GM18870 (cell line): ENCODE measurements around the gene NLRC5.
"Not testable (repeated sequence)": the region's sequence is repeated elsewhere in the genome, so short reads cannot be mapped to it uniquely, and the experiment has no call there.

Experiments
- ATAC-seq: cut with Tn5 transposase; IDR thresholded peaks from one replicate; pipeline ENCODE4 v1.9.1; 2021; ENCODE audit warnings: moderate library complexity; ENCODE audit not compliant: unreplicated experiment

Gene NLRC5

DNA sequence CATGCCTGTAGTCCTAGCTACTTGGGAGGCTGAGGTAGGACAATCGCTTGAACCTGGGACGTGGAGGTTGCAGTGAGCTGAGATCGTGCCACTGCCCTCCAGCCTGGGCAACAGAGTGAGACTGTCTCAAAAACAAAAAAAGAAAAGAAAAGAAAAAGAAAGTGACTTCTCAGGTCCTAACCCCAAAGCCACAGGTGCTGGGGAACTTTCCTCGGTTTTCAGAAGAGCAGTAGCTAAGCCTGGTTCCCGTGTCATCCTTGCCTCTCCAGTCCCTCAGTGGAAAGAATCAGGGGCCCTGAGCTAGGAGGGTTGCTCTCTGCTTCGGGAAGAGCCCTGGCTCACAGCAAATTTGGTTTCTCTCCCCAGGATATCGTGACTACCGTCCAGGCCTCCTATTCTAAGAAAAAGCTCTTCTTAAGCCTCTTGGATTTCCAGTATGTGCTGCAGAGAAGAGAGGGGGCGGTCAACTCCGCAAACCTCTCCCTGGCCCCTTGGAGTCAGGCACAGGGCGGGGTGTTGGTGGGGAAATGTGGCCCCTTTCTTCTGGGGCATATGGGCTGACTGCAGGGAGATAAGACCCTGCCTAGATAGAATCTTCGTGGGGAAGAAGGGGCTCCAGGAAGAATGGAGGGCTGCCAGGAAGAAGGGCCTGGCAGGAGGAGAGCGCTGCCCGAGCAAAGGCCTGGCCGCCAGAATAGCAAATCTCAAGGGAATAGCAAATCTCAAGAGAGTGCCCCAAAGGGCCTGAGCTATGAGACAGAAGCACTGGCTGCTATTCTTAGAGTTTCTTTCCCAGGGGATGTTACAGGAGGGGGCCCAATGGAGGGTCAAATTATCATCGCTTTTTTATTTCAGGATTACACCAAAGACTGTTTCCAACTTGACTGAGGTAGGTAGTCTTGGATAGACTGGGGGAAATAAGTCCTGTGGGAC is 8.3 kb upstream of the NLRC5 start:
- ATAC-seq, result no peak

DNA sequence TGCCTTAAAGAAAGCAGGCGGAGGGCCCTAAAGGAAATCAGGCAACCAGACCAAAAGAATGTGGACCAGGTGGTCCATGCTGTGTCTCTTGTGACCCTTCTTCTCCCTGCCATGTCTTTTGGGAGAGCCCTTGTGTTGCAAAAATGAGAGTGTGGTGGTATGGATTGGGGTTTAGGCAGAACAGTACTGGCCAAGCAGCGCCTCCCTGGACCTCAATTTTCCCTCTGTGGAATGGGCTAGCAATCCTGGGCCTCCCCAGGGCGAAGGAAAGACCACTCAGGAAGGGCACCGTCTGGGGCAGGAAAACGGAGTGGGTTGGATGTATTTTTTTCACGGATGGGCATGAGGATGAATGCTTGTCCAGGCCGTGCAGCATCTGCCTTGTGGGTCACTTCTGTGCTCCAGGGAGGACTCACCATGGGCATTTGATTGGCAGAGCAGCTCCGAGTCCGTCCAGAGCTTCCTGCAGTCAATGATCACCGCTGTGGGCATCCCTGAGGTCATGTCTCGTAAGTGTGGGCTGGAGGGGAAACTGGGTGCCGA is 7.6 kb upstream of the NLRC5 start:
- ATAC-seq, result no peak

DNA sequence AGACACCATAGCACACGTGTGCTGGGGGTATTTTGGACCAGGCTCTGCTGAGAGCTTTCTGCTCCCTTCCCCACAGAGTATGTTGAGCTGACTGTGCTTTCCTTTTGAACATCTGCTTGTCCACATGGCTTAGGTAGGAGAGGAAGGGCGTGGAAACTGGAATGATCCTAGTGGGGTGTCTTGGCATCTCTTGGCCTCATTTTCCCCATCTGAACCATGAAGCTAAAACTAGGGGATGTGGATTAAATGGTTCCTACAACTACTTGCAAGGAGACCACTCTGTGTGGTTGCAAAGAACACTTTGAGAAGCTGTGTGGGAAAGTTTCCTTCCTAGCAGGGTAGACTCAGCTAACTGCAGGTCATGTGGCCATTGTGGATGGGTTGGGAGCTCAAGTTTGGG is 6.7 kb upstream of the NLRC5 start:
- no peak for ATAC-seq

GRCh38 chr16:56983211-56983751 is 6.1 kb upstream of the NLRC5 start:
- no peak for ATAC-seq

GRCh38 chr16:56984639-56985038 is 4.7 kb upstream of the NLRC5 start:
- no peak for ATAC-seq

- no peak for ATAC-seq
Measured at GRCh38 chr16:56985288-56985961, 3.9 kb upstream of the NLRC5 start.

- ATAC-seq, result no peak
Measured at GRCh38 chr16:56985962-56986360, 3.4 kb upstream of the NLRC5 start.

DNA sequence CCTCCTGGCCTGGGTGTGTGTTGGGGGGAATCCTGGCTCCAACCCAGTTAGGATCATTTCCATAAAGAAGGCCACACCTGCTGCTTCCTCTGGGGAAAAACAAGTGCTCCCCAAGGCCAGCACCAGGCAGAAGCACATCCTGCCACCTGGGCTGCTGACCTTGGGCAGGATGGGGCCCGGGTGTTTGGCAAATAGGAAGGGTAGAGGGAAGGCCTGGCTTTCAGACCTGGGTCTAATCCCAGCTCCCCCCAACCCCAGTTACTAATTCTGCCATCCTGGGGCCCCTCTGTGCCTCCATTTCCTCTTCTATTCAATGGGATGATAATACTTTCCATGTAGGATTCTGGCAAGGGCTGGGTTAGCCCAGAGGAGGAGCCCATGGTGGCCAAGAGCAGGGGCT is 3.0 kb upstream of the NLRC5 start:
- ATAC-seq, result no peak

DNA sequence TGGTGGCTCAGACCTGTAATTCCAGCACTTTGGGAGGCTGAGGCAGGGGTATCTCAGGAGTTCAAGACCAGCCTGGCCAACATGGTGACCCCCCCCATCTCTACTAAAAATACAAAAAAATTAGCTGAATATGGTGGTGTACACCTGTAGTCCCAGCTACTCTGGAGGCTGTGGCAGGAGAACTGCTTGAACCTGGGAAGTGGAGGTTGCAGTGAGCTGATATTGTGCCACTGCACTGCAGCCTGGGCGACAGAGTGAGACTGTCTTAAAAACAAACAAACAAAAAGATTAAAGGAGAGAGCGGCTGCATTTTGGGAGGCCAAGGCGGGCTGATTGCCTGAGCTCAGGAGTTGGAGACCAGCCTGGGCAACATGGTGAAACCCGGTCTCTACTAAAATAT is 2.4 kb upstream of the NLRC5 start:
- ATAC-seq, result not testable (repeated sequence)

DNA sequence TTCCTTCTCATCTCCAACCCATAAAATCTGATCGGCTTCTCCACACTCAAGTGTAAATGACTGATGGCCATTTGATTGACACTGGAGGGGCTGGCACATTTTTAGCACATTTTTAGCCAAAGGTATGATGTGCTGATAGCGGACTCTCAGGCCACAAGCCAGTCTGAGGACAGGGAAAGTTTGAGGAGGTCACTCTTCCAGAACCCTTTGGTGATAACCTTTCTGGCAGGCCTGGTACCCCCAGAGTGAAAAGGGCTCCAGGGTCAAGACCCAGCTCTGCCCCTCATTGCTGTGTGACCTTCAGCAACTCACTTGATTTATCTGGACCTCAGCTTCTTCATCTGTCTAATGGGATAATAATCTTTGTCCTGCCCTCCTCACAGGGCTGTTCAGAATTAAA is 1.7 kb upstream of the NLRC5 start:
- no peak for ATAC-seq

DNA sequence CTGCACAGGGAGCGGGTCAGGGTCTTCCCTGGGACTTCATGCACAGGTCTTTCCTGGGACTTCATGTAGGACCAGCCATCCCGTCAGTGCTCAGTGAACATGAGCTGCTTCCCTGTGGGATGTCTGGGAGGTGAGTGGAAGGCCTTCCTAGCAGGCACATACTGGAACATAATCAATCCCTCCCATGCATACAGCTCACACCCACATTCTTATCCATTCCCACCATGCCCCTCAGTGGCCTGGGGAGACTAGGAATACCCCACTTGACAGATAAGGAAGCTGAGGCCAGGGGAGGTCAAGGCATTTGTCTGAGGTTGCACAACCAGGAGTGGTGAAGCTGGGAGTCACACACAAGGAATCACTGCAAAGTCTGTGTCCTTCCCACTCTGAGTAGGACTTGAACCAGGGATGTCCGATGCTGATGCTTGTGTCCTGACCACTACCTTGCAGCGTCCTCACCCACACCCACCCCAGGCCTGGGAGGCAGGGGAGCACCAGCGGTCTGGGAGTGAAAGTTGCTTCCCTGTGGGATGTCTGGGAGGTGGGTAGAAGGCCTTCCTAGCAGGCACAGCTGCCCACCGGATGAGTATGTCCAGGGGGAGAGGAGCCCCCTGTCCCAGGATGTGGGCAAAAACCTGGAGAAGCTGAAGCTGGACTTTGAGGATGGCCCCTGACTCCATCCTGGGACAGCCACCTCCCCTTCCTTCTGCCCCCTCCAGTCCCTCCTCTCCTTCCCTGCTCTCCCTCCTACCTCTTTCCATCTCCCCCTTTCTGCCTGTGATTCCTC is 1.0 kb upstream of the NLRC5 start:
- no peak for ATAC-seq

- ATAC-seq, result no peak
Measured at GRCh38 chr16:56989988-56990387, 631 bp downstream of the NLRC5 start.

DNA sequence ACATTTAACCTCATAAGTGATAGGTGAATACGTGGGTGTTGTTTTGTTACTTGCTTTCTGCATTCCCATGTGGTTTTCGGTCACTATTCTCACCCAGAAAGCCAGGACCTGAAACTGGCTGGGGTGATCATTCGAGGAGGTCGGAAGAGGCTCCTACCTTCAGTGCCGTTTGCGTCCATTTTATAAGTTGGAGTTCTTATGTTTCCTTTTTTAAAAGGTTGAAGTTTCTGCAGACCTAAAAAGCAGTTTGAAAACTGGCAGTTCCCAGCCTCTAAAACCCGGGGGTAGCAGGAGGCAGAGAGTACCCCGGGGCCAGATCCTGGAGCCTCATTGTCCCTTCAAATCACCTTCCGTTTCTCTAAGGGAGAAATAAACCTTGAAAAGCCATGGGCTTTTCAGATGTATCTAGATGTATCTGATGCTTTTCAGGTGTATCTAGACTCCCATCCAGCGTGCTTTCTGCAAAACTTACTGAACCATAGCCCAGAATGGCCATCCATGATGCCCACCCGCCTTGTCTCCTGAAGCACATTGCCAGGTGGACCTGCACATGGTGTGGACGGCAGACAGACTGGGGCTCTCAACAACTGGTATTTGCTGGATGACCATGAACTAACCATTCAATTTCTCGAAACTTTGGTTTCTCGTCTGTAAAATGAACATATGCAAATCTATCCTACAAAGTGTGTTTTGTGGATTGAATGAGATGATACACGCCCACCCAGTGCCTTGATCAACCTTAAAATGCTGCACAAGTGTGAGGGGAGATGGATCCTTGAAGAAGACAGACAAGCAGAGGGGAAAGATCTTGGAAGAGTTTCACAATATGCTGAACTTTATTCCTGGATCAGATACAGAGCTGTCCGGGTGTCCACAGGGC is 1.3 kb downstream of the NLRC5 start:
- ATAC-seq, result no peak

DNA sequence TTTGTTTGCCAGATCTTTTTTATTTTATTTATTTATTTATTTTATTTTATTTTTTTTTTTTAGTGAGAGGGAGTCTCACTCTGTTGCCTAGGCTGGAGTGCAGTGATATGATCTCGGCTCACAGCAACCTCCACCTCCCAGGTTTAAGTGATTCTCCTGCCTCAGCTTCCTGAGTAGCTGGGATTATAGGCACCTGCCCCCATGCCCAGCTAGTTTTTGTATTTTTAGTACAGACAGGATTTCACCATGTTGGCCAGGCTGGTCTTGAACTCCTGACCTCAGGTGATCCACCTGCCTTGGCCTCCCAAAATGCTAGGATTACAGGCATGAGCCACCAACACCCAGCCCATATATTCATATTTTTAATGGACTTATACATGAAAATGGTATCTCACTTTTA is 3.1 kb downstream of the NLRC5 start:
- ATAC-seq, result not testable (repeated sequence)

DNA sequence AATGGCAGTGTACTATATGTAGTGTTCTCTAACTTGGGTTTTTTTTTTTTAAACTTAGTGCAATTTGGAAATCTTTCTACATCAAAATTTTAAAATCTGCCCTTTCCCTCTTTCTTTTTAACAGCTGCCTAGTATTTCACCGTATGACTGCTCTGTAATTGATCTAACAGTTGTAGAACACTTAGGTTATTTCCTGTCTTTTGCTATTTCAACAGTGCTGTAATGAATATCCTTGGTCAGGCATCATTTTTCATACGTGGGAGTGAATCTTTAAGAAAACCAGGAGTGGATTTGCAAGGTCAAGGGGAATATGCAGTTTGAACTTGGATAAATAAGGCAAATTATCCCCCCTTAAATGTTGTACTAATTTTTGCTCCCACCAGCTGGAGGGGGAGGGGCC is 3.8 kb downstream of the NLRC5 start:
- no peak for ATAC-seq

GRCh38 chr16:56994311-56994710 is 5.0 kb downstream of the NLRC5 start:
- ATAC-seq, result no peak

- no peak for ATAC-seq
Measured at GRCh38 chr16:56995136-56995805, 5.9 kb downstream of the NLRC5 start.

DNA sequence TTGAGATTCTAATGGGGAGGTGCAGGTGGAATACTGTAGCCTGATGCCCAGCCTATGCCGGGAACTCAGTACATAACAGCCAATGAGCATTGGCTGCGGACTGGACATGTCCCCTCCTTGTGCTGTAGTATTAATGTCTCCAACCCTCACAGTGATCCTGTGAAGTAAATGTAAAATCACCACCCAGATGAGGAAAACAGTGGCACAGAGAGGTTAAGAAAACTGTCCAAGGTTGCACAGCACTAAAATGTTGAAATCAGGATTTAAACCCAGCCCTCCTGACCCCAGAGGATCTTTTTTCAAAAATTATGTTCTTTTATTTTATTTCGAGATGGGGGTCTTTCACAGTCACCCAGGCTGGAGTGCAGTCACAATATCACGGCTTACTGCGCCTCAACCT is 7.9 kb downstream of the NLRC5 start:
- no peak for ATAC-seq

DNA sequence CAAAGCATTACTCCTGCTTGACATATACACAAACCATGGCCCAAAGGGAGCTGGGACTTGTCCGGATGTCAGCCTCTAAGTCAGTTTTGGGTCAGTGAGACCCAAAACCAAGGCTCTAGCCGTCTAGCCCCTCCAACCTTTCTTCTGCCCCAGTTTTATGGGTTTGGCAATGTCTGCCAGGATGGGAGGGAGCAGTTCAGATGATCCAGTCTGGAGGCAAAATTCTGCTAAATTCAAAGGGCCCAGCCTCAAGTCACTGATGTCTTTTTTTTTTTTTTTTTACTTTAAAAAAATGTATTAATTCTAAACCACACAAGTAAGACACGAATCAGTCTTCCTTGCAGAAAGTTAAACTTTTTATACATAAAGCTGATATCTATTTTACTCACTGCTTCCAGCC is 8.6 kb downstream of the NLRC5 start:
- ATAC-seq, result no peak
